GM21360 (cell line): Measurements from ENCODE around the gene TRIO.
"Not testable (repeated sequence)": the region's sequence is repeated elsewhere in the genome, so short reads cannot be mapped to it uniquely, and the experiment has no call there.

ENCODE experiments used
- ATAC-seq: cut with Tn5 transposase; IDR thresholded peaks from one replicate; pipeline ENCODE4 v1.9.1; 2021; ENCODE audit warnings: mild to moderate bottlenecking, moderate library complexity; ENCODE audit not compliant: unreplicated experiment

The TRIO gene

DNA sequence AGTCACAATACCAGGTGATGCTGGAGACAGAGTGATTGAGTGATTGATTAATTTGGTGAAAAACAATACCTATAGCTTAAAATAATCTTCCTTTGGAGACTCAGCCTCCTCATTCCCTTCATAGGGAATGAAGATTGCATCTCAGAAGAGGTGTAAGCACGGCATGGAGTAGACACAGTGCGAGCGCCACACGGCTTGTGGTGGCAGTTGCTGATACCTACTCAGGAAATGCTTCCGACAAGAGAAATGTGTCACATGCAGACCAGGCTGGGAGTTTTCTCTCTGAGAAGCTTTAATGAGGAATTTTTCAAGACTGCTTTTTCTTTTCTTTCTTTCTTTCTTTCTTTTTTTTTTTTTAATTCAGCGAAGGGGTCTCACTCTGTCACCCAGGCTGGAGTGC lies 226.6 kb downstream of the TRIO start:
- ATAC-seq, result no peak

DNA sequence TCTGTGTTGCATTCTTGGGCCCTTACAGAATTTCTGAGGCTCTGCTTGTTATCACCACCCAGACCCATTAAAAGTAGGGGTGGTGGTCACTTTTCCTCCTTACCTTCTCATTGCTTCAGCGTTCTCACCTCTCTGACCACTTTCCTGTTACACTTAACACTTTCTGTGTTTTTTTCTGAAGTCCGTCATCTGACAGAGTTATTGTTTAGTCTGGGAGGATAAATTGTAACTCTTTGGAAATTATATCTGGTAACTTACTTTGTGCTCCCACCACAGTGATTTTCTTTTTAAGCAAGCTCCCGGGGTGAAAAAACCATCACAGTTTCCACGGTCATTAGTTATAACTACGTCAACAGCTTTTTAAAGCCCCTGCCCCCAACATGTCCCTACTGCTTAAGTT lies 227.2 kb downstream of the TRIO start:
- no peak for ATAC-seq

- no peak for ATAC-seq
These were observed 230.5 kb downstream of the TRIO start for GRCh38 chr5:14373685-14374084.

GRCh38 chr5:14374100-14374499 lies 231.0 kb downstream of the TRIO start:
- ATAC-seq, result no peak

DNA sequence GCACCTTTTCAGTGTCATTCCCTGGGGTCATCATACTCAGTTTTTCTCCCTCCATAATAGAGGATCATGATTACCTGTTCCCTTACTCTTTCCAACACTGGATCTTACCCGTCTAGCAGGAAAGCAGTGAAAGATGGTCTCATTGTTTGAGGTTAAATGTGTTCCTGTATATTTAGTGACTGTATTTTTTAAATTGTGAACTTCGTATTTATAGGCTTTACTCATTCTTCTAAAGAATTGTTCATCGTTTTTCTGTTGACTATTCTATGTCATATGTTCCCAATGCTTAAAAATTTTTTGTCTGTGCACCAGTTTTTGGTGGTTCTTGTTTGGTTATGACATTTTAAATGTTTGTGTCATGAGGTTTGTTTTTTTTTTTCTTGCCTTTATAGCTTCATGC lies 233.6 kb downstream of the TRIO start:
- no peak for ATAC-seq

GRCh38 chr5:14379739-14380497 lies 236.8 kb downstream of the TRIO start:
- ATAC-seq, result no peak

- ATAC-seq, result no peak
These were observed 237.6 kb downstream of the TRIO start for GRCh38 chr5:14380712-14381111.

DNA sequence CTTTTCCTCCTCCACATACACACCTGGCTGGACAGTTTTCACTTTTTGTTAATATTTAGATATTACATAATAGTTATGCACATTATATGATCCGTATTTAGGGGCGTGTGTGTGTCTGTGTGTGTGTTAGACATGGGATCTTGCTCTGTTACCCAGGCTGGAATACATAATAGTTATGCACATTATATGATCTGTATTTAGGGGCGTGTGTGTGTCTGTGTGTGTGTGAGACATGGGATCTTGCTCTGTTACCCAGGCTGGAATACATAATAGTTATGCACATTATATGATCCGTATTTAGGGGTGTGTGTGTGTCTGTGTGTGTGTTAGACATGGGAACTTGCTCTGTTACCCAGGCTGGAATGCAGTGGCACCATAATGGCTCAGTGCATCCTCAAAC lies 239.5 kb downstream of the TRIO start:
- no peak for ATAC-seq

DNA sequence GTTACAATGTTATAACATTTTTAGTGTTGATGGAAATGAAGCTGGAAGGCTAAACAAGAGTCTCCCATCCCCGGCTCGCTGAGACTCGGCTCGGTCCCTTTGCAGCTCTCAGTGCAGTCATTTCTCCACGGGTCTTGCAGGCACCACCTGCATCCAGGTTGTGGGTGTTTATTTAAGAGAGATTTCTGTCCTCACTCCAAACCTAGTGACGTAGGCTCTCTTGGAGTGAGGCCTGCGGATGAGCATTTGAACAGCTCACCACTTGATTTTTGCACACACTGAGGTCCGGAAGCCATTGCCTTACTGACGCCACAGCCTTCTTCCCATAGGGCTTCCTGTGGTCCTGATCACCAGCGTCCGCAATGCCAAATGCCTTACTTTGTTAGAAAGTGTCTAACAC lies 240.8 kb downstream of the TRIO start:
- no peak for ATAC-seq

DNA sequence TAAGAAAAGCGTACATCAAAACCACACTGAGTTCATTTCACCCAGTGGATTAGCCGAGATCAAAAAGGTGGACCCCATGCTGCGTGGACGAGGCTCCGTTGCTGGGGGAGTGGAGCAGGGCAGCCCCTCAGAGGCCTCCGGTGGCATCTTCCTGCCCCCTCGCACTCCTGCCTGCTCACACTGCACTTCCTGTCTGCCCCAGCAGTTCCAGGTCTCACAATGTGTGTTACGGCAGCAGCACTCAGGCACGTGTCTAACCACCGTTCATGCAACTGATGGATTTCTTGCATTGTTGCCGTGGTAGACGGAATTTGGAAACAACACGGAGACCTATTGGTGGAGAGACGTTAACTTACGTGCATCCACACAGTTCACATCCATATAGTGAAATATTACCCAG lies 241.9 kb downstream of the TRIO start:
- no peak for ATAC-seq

- no peak for ATAC-seq
These were observed 243.9 kb downstream of the TRIO start for GRCh38 chr5:14386884-14387624.

DNA sequence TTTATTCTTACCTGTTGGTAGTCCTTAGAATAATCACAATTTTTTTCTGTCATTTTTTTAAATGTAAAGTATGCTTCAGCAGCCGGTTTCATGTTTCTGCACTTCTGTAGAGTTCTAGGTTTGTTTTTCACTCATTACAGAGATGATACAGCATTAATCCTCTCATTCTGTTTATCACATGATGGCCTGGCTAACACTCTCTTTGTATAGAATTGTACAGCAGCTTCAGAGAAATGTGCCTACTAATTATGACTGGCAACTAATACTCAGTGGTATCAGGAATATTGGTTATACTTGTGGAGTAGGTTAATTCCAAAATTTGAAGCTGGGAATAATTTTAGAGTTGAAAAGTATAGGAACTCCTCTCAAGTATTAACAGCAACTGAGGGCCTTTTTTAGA lies 245.6 kb downstream of the TRIO start:
- no peak for ATAC-seq

DNA sequence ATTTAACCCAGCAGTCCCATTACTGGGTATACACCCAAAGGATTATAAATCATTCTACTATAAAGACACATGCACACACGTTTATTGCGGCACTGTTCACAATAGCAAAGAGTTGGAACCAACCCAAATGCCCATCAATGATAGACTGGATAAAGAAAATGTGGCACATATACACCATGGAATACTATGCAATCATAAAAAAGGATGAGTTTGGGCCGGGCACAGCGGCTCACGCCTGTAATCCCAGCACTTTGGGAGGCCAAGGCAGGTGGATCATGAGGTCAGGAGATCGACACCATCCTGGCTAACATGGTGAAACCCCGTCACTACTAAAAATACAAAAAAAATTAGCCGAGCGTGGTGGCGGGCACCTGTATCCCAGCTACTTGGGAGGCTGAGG lies 249.4 kb downstream of the TRIO start:
- ATAC-seq, result not testable (repeated sequence)

GRCh38 chr5:14394365-14394764 lies 251.2 kb downstream of the TRIO start:
- no peak for ATAC-seq

DNA sequence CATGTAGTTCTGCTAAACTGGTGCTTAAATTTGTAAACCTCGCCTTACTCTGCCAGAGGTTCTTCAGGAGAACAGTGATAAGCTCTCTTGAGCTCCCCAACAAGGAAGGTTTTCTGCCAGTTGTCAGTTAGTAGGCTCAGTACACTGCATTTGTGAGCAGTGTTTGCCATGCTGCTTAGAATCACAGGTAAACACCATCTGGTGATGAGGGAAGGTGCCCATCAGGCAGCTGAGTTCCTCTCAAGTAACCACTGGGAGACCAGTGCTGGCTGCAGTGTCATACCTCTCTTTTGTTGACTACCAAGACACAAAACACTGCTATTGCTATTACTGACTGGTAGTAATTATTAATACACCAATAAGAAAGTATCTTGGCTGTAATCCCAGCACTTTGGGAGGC lies 252.3 kb downstream of the TRIO start:
- ATAC-seq, result no peak

DNA sequence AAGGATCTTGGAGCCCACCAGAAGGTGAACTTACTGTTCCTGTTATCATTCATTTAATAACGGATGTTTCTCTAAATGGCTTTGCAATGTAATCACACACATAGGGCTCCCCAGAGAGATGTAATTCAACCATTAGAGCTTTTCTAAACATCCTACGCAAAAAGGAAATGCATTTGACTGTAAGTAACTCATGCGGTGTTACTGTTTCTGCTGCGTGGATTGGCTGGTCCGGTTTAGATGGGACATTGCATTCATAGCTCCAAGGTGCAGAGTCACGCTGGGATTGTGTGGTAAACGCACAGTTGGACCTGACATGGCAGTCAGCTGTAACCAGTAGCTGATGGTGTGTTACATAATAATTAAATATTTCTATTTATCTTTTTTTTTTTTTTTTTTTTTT lies 252.9 kb downstream of the TRIO start:
- ATAC-seq, result no peak

DNA sequence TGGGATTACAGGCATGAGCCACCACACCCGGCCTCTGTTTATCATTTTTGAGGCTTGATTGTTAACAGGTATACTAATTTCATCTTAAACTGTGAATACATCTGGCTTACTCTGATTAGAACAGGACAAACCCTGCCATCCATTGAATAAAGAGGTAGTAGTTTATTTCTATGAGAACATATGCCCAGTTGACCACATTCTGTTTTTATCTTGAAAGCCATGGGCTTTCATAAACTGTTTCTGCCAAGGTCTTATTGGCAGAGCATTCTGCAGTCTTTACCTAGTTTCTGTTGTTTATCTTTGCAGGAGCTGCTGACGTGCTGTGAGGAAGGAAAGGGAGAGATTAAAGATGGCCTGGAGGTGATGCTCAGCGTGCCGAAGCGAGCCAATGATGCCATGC lies 253.6 kb downstream of the TRIO start:
- no peak for ATAC-seq

DNA sequence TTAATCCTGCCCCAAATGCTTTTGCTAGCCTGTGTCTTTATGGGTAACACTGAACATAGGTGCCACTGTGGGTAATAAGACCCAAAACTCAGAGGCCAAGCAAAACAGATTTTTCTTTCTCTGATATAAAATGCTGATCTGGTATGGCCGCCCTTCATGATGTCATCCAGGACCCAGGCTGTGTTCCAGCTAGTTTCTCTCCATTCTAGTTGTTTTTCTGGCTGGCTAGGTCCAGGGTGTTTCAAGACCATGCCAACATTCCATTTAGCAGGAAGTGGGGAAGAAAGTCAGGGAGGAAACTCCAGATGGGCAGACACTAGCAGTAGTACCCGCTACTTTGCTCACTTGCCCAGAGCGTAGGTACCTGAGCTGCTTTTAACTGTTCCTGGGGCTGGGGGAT lies 254.6 kb downstream of the TRIO start:
- no peak for ATAC-seq

GRCh38 chr5:14399054-14399692 lies 256.0 kb downstream of the TRIO start:
- no peak for ATAC-seq

- ATAC-seq, result no peak
These were observed 256.9 kb downstream of the TRIO start for GRCh38 chr5:14400085-14400484.

GRCh38 chr5:14400611-14401010 lies 257.5 kb downstream of the TRIO start:
- ATAC-seq, result no peak

DNA sequence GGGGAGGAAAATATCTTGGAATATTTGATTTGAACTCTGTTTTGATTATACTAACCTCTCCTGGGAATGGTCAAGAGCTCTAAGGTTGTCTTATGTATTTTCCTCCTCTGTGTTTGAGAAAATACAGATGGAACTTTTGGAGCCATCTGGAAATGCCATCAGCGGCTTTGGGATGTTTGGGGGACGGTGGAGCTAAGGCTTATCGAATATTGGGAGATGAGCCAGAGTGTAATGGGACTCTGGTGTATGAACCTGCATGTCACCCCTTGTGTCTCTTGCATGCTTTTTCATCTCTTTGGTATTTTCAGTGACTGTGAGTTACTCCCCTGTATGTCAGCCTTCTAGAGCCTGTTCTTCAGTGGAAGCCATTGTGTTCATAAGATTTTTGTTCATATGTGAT lies 258.5 kb downstream of the TRIO start:
- no peak for ATAC-seq
